H1 (cell line): ENCODE results near the gene NXPE1.

Source experiments
- EP300 ChIP-seq, 2 experiments: IDR thresholded peaks; 1 replicate in 1 of 2; 2 replicates in 1 of 2; pipeline ENCODE4 v1.6.1; 2011 to 2012; ENCODE audit warnings: low read depth in 2 of 2, low read length in 2 of 2, mild to moderate bottlenecking in 2 of 2, borderline replicate concordance in 1 of 2, inconsistent platforms in 1 of 2, moderate library complexity in 1 of 2
- EZH2 ChIP-seq: fragments of 200-600 bp; sonication (generic); IDR thresholded peaks from 2 replicates; pipeline ENCODE4 v1.7.1; 2012; ENCODE audit warnings: low read depth, mild to moderate bottlenecking, moderate library complexity, low read length, inconsistent platforms; ENCODE audit not compliant: severe bottlenecking
- POLR2A ChIP-seq, 2 experiments: IDR thresholded peaks; 1 replicate in 1 of 2; 2 replicates in 1 of 2; pipeline ENCODE4 v1.6.1; 2011; ENCODE audit warnings: low read depth in 2 of 2, low read length in 2 of 2, mild to moderate bottlenecking in 2 of 2; ENCODE audit errors: control extremely low read depth in 1 of 2
- POLR2AphosphoS5 ChIP-seq: IDR thresholded peaks from 2 replicates; pipeline ENCODE4 v1.6.1; 2011; ENCODE audit warnings: low read depth, low read length
- SRF ChIP-seq: IDR thresholded peaks from 2 replicates; pipeline ENCODE4 v1.6.1; 2011; ENCODE audit warnings: mild to moderate bottlenecking, low read depth, low read length, moderate library complexity
- TCF12 ChIP-seq: IDR thresholded peaks from 2 replicates; pipeline ENCODE4 v1.6.1; 2011; ENCODE audit warnings: low read depth, mild to moderate bottlenecking, low read length
- TF ChIP-seq, protein P1 (sequence below), 3 experiments: IDR thresholded peaks; 1 replicate in 2 of 3; 2 replicates in 1 of 3; pipeline versions ENCODE4 v1.5.1 to v1.6.1; 2011; ENCODE audit warnings: low read length in 3 of 3, mild to moderate bottlenecking in 3 of 3, inconsistent platforms in 2 of 3, low read depth in 1 of 3, moderate library complexity in 1 of 3; ENCODE audit not compliant: insufficient read depth in 1 of 3; ENCODE audit errors: control extremely low read depth in 1 of 3

DNA sequence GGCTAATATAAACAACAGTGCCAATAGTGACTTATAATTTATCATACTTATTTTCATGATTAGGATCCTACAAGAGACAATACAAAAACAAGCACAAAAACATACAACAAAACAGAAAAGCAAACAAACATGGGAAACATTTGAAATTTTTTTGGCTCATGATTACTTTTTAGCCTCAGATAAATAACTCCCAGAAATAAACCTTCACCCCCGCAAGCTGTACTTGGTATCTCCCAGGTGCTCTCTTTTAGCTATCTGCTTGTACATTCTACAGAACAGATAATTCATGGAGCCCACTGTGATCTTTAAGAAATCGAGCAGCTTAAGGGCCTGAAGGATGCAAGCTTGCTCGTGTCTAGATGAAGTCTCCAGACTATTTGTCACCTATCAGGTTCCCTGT is 35.0 kb upstream of the NXPE1 start:
- TF ChIP-seq, protein P1, sequence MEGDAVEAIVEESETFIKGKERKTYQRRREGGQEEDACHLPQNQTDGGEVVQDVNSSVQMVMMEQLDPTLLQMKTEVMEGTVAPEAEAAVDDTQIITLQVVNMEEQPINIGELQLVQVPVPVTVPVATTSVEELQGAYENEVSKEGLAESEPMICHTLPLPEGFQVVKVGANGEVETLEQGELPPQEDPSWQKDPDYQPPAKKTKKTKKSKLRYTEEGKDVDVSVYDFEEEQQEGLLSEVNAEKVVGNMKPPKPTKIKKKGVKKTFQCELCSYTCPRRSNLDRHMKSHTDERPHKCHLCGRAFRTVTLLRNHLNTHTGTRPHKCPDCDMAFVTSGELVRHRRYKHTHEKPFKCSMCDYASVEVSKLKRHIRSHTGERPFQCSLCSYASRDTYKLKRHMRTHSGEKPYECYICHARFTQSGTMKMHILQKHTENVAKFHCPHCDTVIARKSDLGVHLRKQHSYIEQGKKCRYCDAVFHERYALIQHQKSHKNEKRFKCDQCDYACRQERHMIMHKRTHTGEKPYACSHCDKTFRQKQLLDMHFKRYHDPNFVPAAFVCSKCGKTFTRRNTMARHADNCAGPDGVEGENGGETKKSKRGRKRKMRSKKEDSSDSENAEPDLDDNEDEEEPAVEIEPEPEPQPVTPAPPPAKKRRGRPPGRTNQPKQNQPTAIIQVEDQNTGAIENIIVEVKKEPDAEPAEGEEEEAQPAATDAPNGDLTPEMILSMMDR (IDR thresholded peaks at IDR 0.05; ENCODE audit: control extremely low read depth in 1 of 3, insufficient read depth in 1 of 3, low read depth in 1 of 3, low read length in 3 of 3): no peak
- TF ChIP-seq POLR2AphosphoS5: no peak
- no peak for TF ChIP-seq EP300 (IDR thresholded peaks at IDR 0.05; ENCODE audit: borderline replicate concordance in 1 of 2, low read depth in 2 of 2, low read length in 2 of 2)
- no peak for TF ChIP-seq EZH2
- no peak for TF ChIP-seq TCF12
- no peak for TF ChIP-seq POLR2A (IDR thresholded peaks at IDR 0.05; ENCODE audit: control extremely low read depth in 1 of 2, low read depth in 2 of 2, low read length in 2 of 2)
- no peak for TF ChIP-seq SRF
